Measurements from ENCODE around the gene CHRDL2.

DNA sequence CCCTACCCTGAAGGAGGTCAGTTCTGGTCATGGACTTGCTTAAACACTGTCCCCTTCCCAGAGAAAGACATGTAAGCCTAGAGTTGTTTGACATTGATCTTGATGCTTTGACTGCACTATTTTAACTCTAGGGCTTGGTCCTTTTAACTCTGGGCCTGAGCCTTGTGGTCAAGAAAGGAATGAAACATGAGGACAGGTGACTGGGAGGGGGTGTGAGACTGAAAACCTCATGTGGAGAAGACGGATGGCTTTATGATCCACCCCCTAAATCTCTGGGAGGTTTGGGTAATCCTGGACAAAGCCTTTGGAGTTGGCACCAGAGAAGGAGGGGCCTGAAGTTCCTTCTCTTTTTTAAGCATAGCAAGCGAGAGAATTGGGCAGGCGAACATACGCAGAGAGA is 17.5 kb downstream of the CHRDL2 start:
- TF ChIP-seq CTCF (IDR thresholded peaks at IDR 0.05) (no peak), EZH2 (IDR thresholded peaks at IDR 0.05; ENCODE audit: borderline replicate concordance, insufficient read depth, low read depth, low read length, poor library complexity, severe bottlenecking) (no peak)
